Sigmoid colon (tissue), 7 donors: ENCODE results near the gene EIF4G3. TPM values are rescaled to one million over a fixed set of nuclear protein-coding genes. Genes with fewer than 3 reads are reported as not detected.

Experiments
- DNase-seq: peaks from one replicate; pipeline ENCODE4 v3.0.0-alpha.2; 2019
- H3K27ac ChIP-seq, 4 donors: fragments of 200-600 bp; sonication (generic); one replicate each; pipeline ENCODE4 v1.5.1; 2016 to 2019; ENCODE audit warnings: mild to moderate bottlenecking in 1 of 4
- H3K27me3 ChIP-seq, 3 donors: fragments of 200-600 bp; sonication (generic); one replicate each; pipeline ENCODE4 v1.5.1; 2019; ENCODE audit warnings: mild to moderate bottlenecking in 1 of 3
- H3K36me3 ChIP-seq, 4 donors: fragments of 200-600 bp; sonication (generic); one replicate each; pipeline ENCODE4 v1.5.1; 2016 to 2019
- H3K4me1 ChIP-seq, 4 donors: fragments of 200-600 bp; sonication (generic); one replicate each; pipeline ENCODE4 v1.5.1; 2017 to 2019
- H3K4me3 ChIP-seq, 4 donors: fragments of 200-600 bp; sonication (generic); one replicate each; pipeline ENCODE4 v1.5.1; 2017 to 2019; ENCODE audit warnings: mild to moderate bottlenecking in 2 of 4, moderate library complexity in 1 of 4
- H3K9me3 ChIP-seq, 4 donors: fragments of 200-600 bp in 3 of 4; sonication (generic) in 3 of 4; one replicate each; pipeline versions ENCODE4 v1.5.1 to v1.6.1; 2013 to 2019
- EP300 ChIP-seq, 4 donors: sonication (generic); formaldehyde crosslinking; IDR thresholded peaks; one replicate each; pipeline ENCODE4 v1.6.1; 2017; ENCODE audit warnings: antibody characterized with exemption in 4 of 4
- POLR2A ChIP-seq, 2 donors: fragments of 450-650 bp; IDR thresholded peaks; one replicate each; pipeline ENCODE4 v1.6.1; 2016; ENCODE audit warnings: antibody characterized with exemption in 2 of 2, mild to moderate bottlenecking in 2 of 2, moderate library complexity in 2 of 2
- POLR2AphosphoS5 ChIP-seq, 4 donors: sonication (generic); formaldehyde crosslinking; IDR thresholded peaks; one replicate each; pipeline ENCODE4 v1.6.1; 2017; ENCODE audit warnings: antibody characterized with exemption in 4 of 4
- WGBS, 2 donors: extraction: QIAGEN DNeasy Blood & Tissue Kit; methylation state at CpG; one replicate each; pipeline ENCODE4 v1.1.7; 2013; 5-methylcytosine and 5-hydroxymethylcytosine counted together
- intact Hi-C: fragments of 100-400 bp; cut with DNase I; formaldehyde crosslinking; loops from one replicate; pipeline ENCODE4 v1.15.1; 2023
- polyA plus RNA-seq, 3 donors: library from polyadenylated mRNA; stranded (reverse); fragments of 200-250 nt; gene quantifications; one replicate each; pipeline ENCODE4 v1.2.3, GENCODE V29; 2013
- total RNA-seq, 4 donors: library from RNA; depleted of rRNA; stranded (reverse); fragments of >200 nt; gene quantifications; one replicate each; pipeline ENCODE4 v1.1.0, GENCODE V29; 2016
- TF ChIP-seq, protein P1 (sequence below), 4 experiments: fragments of 450-650 bp in 3 of 4; fragments of 200-600 bp in 1 of 4; IDR thresholded peaks; one replicate each; pipeline ENCODE4 v1.5.1; 2016 to 2019; ENCODE audit warnings: antibody characterized with exemption in 4 of 4, mild to moderate bottlenecking in 3 of 4, moderate library complexity in 2 of 4
- donor health status: healthy with polysubstance abuse.
- donor health status: Bipolar disorder and iron deficiency.
- donor health status: healthy.

EIF4G3 gene
- total and polyA plus RNA-seq, 7 donors = 13.4 to 65.9 (median 33.5) TPM

DNA sequence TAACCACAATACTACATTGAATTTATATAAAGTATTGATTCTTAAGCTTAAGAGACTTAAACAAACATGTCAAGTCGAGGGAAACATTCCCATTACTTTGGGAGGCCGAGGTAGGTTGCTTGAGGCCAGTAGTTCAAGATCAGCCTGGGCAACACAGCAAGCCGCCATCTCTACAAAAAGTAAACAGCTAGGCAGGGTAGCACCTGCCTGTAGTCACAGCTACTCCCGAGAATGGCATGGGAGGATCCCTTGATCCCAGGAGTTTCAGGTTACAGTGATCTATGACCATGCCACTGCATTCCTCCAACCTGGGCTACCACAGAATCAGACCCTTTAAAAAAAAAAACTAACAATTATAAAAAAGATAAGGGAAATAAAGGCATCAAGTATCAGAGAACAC, 50.4 kb downstream of the EIF4G3 start:
- Histone ChIP-seq H3K4me1 (peaks cover 0 to 23% (median 21%) of the 10 kb centered on the region in 4 donors), H3K27ac (no peak overlapping the region), H3K4me3 (no peak overlapping the region), H3K27me3 (no peaks in the 10 kb centered on the region), H3K9me3 (no peaks in the 10 kb centered on the region), H3K36me3 (peaks cover 0 to 10% (median 0%) of the 10 kb centered on the region in 4 donors)
- WGBS, 2 donors = 30 to 74% methylated on average over 4 of the region's 4 CpGs
- no peak for DNase-seq
- TF ChIP-seq EP300 (IDR thresholded peaks at IDR 0.05) = no peak
- TF ChIP-seq POLR2AphosphoS5 (IDR thresholded peaks at IDR 0.05) = no peak
- TF ChIP-seq, protein P1, sequence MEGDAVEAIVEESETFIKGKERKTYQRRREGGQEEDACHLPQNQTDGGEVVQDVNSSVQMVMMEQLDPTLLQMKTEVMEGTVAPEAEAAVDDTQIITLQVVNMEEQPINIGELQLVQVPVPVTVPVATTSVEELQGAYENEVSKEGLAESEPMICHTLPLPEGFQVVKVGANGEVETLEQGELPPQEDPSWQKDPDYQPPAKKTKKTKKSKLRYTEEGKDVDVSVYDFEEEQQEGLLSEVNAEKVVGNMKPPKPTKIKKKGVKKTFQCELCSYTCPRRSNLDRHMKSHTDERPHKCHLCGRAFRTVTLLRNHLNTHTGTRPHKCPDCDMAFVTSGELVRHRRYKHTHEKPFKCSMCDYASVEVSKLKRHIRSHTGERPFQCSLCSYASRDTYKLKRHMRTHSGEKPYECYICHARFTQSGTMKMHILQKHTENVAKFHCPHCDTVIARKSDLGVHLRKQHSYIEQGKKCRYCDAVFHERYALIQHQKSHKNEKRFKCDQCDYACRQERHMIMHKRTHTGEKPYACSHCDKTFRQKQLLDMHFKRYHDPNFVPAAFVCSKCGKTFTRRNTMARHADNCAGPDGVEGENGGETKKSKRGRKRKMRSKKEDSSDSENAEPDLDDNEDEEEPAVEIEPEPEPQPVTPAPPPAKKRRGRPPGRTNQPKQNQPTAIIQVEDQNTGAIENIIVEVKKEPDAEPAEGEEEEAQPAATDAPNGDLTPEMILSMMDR (IDR thresholded peaks at IDR 0.05) = no peak
- no peak for TF ChIP-seq POLR2A (IDR thresholded peaks at IDR 0.05)
- intact Hi-C loops = no loop called here

GRCh38 chr1:21124846-21125245, 51.9 kb downstream of the EIF4G3 start:
- no peak for TF ChIP-seq POLR2AphosphoS5 (IDR thresholded peaks at IDR 0.05)
- TF ChIP-seq POLR2A (IDR thresholded peaks at IDR 0.05) = no peak
- TF ChIP-seq EP300 (IDR thresholded peaks at IDR 0.05) = no peak
- TF ChIP-seq, protein P1 (IDR thresholded peaks at IDR 0.05) = no peak
- DNase-seq = no peak
- intact Hi-C loops = no loop called here
- peaks cover 0 to 23% (median 21%) of the 10 kb centered on the region in 4 donors for H3K4me1 ChIP-seq
- no peaks in the 10 kb centered on the region for H3K9me3 ChIP-seq
- WGBS, 2 donors = 84 to 93% methylated on average over 1 of the region's 1 CpG
- H3K27me3 ChIP-seq = no peaks in the 10 kb centered on the region
- H3K4me3 ChIP-seq = no peak overlapping the region
- peaks cover 0 to 10% (median 0%) of the 10 kb centered on the region in 4 donors for H3K36me3 ChIP-seq
- H3K27ac ChIP-seq = no peak overlapping the region

GRCh38 chr1:21123287-21123948, 53.3 kb downstream of the EIF4G3 start:
- intact Hi-C loops = no loop called here
- Histone ChIP-seq H3K27ac (peak overlapping the region in 2 of 4 donors; percentile 27 to 40), H3K4me3 (no peak overlapping the region), H3K27me3 (no peaks in the 10 kb centered on the region), H3K36me3 (peaks cover 0 to 10% (median 0%) of the 10 kb centered on the region in 4 donors), H3K9me3 (no peaks in the 10 kb centered on the region), H3K4me1 (peaks cover 0 to 23% (median 21%) of the 10 kb centered on the region in 4 donors)
- no peak for DNase-seq
- WGBS, 2 donors = 62 to 78% methylated on average over 6 of the region's 6 CpGs
- TF ChIP-seq POLR2AphosphoS5 (IDR thresholded peaks at IDR 0.05) (peak in 2 of 4 donors; percentile 54 to 60), POLR2A (IDR thresholded peaks at IDR 0.05) (no peak)
- TF ChIP-seq, protein P1 (IDR thresholded peaks at IDR 0.05) = no peak

DNA sequence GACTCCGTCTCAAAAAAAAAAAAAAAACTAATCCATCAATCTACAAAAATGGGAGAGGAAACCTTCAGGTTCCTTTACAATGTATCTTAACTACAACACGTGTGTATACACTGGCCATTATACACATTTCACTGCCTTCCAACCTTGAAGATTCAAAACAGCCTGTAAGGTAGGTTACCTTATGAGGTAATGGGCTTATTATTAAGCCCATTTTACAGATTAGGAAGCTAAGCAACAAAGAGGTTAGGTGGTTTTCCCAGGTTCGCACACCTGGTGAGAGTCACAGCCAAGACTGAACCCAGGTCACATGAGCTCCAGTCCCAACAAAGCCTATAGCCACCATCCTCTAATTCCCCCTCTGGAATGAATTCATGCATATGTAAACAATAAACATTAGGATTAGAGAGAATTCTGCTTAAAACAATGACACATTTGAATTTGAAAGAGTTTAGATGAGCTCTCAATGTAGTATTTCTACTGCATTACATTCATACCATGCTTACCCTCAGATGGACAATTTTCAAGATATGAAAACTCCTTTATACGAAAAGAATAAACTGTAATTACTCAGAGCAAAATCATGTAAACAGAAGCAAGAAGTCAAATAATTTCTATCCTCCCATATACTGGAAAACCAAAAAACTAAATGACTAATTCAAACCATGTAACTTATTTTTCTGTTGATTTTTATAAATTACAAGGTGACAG, 54.8 kb downstream of the EIF4G3 start:
- DNase-seq = no peak
- no peak overlapping the region for H3K4me3 ChIP-seq
- intact Hi-C loops = no loop called here
- no peaks in the 10 kb centered on the region for H3K9me3 ChIP-seq
- H3K36me3 ChIP-seq = peaks cover 0 to 8% (median 0%) of the 10 kb centered on the region in 4 donors
- no peaks in the 10 kb centered on the region for H3K27me3 ChIP-seq
- H3K27ac ChIP-seq = no peak overlapping the region
- WGBS, 2 donors = 90 to 91% methylated on average over 4 of the region's 4 CpGs
- TF ChIP-seq EP300 (IDR thresholded peaks at IDR 0.05) = no peak
- no peak for TF ChIP-seq POLR2AphosphoS5 (IDR thresholded peaks at IDR 0.05)
- TF ChIP-seq, protein P1 (IDR thresholded peaks at IDR 0.05) = no peak
- no peak for TF ChIP-seq POLR2A (IDR thresholded peaks at IDR 0.05)
- peaks cover 0 to 26% (median 21%) of the 10 kb centered on the region in 4 donors for H3K4me1 ChIP-seq
